Nephron progenitor cell (in vitro differentiated cells): ENCODE data around the gene SSTR1.

Experiments used
- DNase-seq: peaks from one replicate; pipeline ENCODE4 v3.0.0; 2021
- H3K27ac Mint-ChIP-seq: 2 replicates; pipeline ENCODE4 v1.8.0; 2021; ENCODE audit warnings: mild to moderate bottlenecking, moderate library complexity, mixed read lengths
- H3K27me3 Mint-ChIP-seq: 2 replicates; pipeline ENCODE4 v1.8.0; 2021; ENCODE audit warnings: mild to moderate bottlenecking, low read depth, mixed read lengths; ENCODE audit not compliant: poor library complexity
- H3K36me3 Mint-ChIP-seq: 2 replicates; pipeline ENCODE4 v1.8.0; 2021; ENCODE audit warnings: low read depth, mixed read lengths
- H3K4me1 Mint-ChIP-seq: 2 replicates; pipeline ENCODE4 v1.8.0; 2021; ENCODE audit warnings: mixed read lengths
- H3K4me3 Mint-ChIP-seq: 2 replicates; pipeline ENCODE4 v1.8.0; 2021; ENCODE audit warnings: mild to moderate bottlenecking, moderate library complexity, mixed read lengths
- H3K9me3 Mint-ChIP-seq: 2 replicates; pipeline ENCODE4 v1.8.0; 2021; ENCODE audit warnings: mild to moderate bottlenecking, moderate library complexity, mixed read lengths
- CTCF ChIP-seq: fragments of 200-600 bp; sonication (generic); IDR thresholded peaks from 2 replicates; pipeline ENCODE4 v1.5.0; 2021; ENCODE audit warnings: antibody characterized with exemption

Gene SSTR1

GRCh38 chr14:38175658-38176057, 32.0 kb upstream of the SSTR1 start:
- peaks cover 5% of the 10 kb centered on the region for H3K27me3 Mint-ChIP-seq
- no peak overlapping the region for H3K4me3 Mint-ChIP-seq
- H3K27ac Mint-ChIP-seq, result no peak overlapping the region
- no peaks in the 10 kb centered on the region for H3K4me1 Mint-ChIP-seq
- no peaks in the 10 kb centered on the region for H3K36me3 Mint-ChIP-seq
- TF ChIP-seq CTCF, result no peak
- no peak for DNase-seq
- peaks cover 17% of the 10 kb centered on the region for H3K9me3 Mint-ChIP-seq

DNA sequence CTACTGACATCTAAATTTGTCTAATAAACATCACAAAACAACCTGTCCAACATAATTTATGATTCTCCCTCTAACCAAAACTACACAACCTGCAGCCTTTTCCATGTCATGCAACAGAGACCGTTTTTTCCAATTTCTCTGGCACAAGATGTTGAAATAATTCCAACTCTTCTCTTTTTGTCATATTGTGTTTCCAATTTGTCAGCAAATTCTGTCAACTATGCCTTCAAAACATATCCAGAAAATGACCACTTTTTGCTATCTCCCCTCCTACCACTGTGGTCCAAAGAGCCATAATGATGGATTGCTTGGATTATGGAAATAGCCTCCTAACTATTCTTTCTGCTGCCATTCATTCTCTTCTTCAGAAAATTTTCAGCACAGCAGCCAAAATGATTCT, 31.3 kb upstream of the SSTR1 start:
- Mint-ChIP-seq H3K4me1 (no peaks in the 10 kb centered on the region), H3K27me3 (peaks cover 3% of the 10 kb centered on the region), H3K4me3 (no peak overlapping the region), H3K27ac (no peak overlapping the region), H3K36me3 (no peaks in the 10 kb centered on the region), H3K9me3 (peaks cover 17% of the 10 kb centered on the region)
- TF ChIP-seq CTCF, result no peak
- DNase-seq, result no peak

DNA sequence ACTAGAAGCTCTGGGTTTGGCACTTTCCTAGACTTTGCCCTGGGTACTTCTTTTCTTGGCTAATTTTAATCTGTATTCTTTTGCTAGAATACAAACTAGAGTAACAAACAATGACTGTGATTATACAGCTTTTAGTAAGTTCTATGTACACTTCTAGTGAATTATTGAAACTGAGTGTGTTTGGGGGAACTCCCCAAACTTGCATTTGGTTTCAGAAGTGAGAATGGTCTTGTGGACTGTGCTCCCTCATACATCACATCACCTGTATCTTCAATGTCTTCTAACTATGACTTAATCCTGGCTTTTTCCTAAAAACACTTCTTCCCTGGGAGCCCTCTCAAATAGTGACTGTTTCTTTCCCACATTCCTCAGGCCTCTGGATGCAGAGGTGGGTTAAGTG, 23.6 kb upstream of the SSTR1 start:
- Mint-ChIP-seq H3K36me3 (no peaks in the 10 kb centered on the region), H3K4me3 (no peak overlapping the region), H3K27me3 (peaks cover 7% of the 10 kb centered on the region), H3K9me3 (peaks cover 11% of the 10 kb centered on the region), H3K27ac (no peak overlapping the region), H3K4me1 (peaks cover 24% of the 10 kb centered on the region)
- TF ChIP-seq CTCF, result no peak
- DNase-seq, result no peak

DNA sequence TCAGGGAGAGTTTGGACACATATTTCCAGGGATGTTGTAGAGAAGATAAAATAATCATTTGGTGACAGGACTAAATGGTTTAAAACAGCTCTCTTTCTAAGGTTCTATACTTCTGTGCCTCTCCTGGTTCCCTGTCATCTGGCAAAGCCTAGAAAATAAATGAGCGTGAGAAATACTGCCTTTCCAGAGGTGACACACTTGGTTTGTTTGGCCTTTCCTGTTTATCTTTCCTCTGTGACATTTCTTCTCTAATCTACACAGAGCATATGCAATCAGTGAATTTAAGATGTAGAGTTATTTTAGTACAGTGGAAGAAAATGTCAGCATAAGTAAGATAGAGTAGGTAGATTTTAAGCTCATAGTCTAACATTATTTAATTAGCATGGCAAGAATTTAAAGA, 22.0 kb upstream of the SSTR1 start:
- peaks cover 24% of the 10 kb centered on the region for H3K4me1 Mint-ChIP-seq
- peaks cover 21% of the 10 kb centered on the region for H3K27me3 Mint-ChIP-seq
- no peaks in the 10 kb centered on the region for H3K36me3 Mint-ChIP-seq
- no peak overlapping the region for H3K4me3 Mint-ChIP-seq
- no peak for DNase-seq
- no peak overlapping the region for H3K27ac Mint-ChIP-seq
- no peak for TF ChIP-seq CTCF
- H3K9me3 Mint-ChIP-seq, result peaks cover 6% of the 10 kb centered on the region

GRCh38 chr14:38186216-38186615, 21.5 kb upstream of the SSTR1 start:
- no peak for DNase-seq
- H3K27me3 Mint-ChIP-seq, result peaks cover 26% of the 10 kb centered on the region
- no peaks in the 10 kb centered on the region for H3K36me3 Mint-ChIP-seq
- peaks cover 29% of the 10 kb centered on the region for H3K4me1 Mint-ChIP-seq
- no peak for TF ChIP-seq CTCF
- no peak overlapping the region for H3K27ac Mint-ChIP-seq
- peaks cover 6% of the 10 kb centered on the region for H3K9me3 Mint-ChIP-seq
- H3K4me3 Mint-ChIP-seq, result no peak overlapping the region

- no peak for DNase-seq
- Mint-ChIP-seq H3K27ac (no peak overlapping the region), H3K4me3 (no peak overlapping the region), H3K36me3 (no peaks in the 10 kb centered on the region), H3K4me1 (peaks cover 42% of the 10 kb centered on the region), H3K9me3 (peaks cover 3% of the 10 kb centered on the region), H3K27me3 (peaks cover 39% of the 10 kb centered on the region)
- TF ChIP-seq CTCF, result no peak
Measured at GRCh38 chr14:38187528-38187927, 20.2 kb upstream of the SSTR1 start.
